GM18951 (cell line): ENCODE data around the gene ERAP2.
"Not testable (repeated sequence)": the region's sequence is repeated elsewhere in the genome, so short reads cannot be mapped to it uniquely, and the experiment has no call there.

Experiments
- POLR2A ChIP-seq: IDR thresholded peaks from 4 replicates; pipeline ENCODE4 v1.6.1; 2011; ENCODE audit warnings: mild to moderate bottlenecking; ENCODE audit not compliant: insufficient read length, insufficient read depth; ENCODE audit errors: extremely low read depth
- in situ Hi-C: fragments of 300-500 bp; cut with MboI; formaldehyde crosslinking; loops from one replicate; pipeline ENCODE4 v1.12.0; 2022; ENCODE audit warnings: low sequenced_read_pairs, mixed read lengths, inconsistent platforms; ENCODE audit not compliant: unreplicated experiment

ERAP2 gene

DNA sequence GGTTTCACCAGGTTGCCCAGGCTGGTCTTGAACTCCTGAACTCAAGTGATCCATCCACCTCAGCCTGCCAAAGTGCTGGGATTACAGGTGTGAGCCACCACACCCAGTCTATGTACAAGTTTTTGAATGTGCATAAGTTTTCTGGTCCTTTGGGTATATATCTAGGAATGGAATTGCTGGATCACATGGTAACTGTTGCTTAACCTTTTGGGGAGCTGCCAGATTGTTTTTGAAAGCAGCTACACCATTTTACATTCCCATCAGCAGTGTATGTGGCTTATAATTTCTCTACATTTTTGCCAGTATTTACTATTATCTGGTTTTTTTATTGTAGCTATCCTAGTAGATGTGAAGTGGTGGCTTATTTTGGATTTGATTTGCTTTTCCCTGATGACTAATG lies 50.7 kb downstream of the ERAP2 start:
- no peak for TF ChIP-seq POLR2A
- in situ Hi-C loops, result no loop called here

DNA sequence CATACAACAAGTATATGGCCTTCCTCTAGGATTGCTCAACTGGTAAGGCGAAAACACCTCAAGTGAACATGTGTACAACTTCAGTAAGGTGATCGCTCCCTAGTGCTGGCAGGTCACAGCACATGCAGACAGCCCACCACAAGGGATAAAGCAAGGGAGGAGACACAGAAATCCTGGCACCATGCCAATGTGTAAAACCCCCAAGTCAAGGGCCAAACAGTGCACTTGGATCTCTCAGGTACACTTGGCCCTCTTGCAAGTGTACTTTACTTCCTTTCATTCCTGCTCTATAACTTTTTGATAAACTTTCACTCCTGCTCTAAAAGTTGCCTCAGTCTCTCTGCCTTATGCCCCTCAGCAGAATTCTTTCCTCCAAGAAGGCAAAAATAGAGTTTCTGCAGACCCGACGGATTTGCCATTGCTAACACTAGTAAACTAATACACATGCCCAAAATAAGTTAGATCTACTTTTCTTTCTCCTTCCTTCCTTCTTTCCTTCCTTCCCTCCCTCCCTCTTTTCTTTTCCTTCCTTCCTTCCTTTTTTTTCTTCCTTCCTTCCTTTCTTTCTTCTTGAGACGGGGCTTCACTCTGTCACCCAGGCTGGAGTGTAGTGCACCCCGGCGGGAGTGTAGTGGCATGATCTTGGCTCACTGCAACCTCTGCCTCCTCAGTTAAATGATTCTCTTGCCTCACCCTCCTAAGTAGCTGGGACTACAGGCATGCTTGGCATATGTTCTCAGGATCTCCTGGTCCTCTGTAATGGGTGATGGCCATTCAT lies 52.8 kb downstream of the ERAP2 start:
- in situ Hi-C loops, result no loop called here
- no peak for TF ChIP-seq POLR2A

DNA sequence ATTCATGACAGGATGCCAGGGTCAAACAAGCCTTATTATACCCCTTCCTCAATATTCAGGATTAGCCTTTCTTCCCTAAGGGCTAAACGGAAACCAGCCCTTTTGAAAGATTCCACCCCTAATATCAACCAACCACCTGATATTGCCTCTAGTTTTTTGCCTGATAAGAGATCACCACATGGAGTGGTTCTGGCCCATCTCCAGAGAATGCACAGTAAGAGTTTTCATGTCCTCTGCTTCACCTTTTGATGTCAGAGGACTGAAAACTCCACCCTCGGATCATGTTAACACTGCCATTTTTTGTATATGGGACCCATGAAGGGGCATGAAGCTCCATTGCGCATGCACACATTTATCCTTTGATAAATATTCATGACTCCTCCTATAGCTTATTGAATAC lies 53.8 kb downstream of the ERAP2 start:
- in situ Hi-C loops, result no loop called here
- TF ChIP-seq POLR2A, result no peak

DNA sequence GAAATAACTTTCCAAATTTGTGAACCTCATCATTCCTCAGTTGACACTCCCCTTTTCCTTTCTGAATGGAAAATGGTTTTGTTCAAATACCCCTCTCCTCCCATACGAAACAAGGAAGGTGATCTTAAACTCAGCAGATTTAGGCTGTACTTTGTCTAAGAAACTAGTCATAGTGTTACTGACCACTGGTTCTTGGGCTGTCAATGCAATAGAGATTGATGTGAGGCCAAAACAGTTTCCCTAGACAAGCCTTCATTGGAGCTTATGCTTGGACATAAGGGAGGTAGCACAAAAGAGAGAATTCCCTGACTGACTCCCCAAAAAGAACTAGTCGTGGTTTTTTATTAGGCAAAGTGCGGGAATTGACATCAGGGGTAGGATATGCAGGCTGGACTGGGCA lies 54.3 kb downstream of the ERAP2 start:
- TF ChIP-seq POLR2A, result no peak
- in situ Hi-C loops, result no loop called here

DNA sequence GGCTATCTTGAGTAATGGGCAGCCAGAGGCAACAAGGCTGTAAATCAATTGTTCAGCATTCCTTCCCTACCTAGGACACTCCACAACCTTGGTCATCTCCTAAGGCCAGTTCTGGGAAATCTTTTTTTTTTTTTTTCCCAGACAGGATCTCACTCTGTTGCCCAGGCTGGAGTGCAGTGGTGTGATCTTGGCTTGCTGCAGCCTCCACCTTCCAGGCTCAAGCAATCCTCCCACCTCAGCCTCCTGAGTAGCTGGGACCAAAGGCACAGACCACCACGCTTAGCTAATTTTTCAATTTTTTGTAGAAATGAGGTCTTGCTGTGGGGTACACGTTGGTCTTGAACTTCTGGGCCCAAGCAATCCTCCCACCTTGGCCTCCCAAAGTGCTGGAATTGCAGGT lies 54.7 kb downstream of the ERAP2 start:
- in situ Hi-C loops, result not testable (repeated sequence)

DNA sequence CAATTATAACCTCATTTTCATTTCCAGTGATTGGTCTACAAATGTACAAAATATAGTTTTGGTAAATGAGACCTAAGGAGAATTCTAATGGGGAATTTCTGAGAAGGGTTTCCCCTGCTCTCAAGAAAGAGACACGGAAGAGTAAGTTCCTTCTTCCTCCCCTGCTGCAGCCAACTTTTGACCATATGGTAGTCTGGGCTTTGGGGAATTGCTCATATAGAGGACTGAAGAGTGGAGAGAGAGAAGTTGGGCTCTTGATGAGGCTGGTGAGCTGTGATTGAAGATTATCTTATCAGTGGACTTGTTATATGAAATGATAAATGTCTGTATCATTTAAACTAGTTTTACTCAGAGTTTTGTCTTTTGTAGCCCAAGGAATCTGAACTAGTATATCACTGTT lies 55.3 kb downstream of the ERAP2 start:
- no peak for TF ChIP-seq POLR2A
- in situ Hi-C loops, result no loop called here

DNA sequence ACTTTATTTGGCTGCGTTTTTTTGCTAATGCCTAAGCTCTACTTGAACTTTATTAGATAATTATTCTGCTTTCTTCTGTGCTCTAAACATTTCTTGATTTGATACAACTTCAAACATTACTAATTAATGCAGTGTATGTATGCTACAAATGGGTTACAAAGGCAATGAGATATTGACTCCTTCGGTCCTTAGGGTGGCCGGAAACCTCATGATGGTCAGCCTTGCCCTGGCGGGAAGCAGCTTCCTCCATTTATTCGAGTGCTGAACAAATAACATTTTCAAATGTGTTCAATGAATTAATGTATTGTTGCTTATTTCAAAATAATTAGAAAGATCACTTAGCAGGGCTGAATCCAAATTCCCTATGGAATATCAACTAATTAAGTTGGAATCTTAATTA lies 55.7 kb downstream of the ERAP2 start:
- no peak for TF ChIP-seq POLR2A
- in situ Hi-C loops, result no loop called here

DNA sequence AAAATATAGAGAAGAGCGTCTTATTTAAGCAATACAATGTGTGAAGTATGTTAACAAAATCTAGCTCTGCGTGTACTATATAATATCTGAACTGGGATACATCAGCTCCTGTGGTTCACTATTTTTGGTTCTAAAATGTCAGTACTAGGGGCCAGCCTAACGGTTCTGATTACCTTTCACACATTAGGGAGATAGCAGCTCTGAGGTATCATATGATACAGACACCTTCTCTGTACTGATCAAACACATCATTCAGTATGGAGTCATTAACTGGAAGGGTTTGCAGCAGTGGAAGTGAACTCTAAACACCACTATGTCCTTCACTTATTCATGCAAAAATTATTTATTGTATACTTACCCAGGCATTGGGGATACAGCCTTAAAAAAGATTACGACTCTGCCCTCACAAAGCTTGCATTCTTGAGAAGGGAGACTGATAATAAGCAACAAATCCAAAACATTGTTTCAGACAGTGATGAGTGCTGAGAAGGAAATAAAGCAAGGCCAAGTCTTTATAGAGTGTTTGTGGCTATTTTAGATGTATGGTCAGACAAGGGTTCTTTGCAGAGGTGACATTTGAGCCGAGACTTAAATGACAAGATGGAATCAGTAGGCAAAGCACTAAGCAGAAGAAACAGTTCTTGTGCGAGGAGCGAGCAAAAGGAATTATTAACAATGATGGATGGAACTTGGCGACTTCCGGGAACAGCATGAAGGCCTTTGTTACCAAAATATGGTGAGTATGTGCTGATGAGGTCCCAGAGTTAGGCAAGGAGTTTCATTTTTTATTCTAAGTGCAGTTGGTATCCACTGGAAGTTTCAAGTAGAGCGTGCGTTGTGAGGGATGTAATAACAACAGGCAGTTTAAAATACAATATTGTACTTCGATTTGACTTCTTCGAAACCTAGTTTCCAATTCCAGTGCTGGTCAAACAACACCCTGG lies 57.7 kb downstream of the ERAP2 start:
- in situ Hi-C loops, result no loop called here
- TF ChIP-seq POLR2A, result no peak

DNA sequence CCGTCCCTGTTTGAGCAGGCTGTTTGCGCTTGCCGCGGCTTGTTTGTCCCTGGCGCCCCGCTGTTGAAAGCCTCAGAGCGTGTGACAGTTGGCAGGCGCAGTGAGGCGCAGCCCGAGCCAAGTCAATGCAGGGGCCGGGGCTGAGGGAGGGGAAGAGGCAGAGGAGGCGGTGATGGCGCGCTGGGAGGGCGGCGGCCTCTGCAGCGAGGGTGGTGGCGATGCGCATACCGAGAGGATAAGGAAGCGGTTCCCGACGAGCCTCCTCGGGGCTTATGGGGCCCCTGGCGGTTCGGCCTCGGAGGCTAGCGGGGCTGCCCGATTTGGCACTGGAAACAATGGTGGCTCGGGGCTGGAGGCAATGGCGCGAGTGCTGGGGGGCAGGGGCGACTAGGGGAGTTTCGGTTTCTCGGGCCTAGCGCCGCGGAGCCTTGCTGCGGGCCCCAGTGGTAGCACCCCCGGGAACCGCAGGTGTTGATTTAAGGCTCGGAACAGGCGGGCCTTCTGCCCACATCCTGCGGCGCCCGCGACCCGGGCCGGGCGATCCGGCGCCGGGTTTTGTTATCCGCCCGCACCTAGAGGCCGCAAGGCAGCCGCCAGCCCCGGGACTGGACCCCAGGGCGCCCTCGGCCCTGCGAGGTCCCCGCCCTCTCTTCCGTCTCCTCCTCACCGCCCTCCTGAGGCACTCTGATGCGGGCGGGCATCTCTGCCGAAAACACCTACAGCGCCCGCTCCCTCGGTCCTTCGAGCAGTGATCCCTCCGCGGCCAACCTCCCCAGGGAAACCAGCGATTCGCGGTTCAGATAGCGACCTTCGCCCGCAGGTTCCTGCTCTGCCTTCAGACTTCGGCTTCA lies 58.6 kb downstream of the ERAP2 start:
- TF ChIP-seq POLR2A, result peak; percentile 82
- in situ Hi-C loops, result no loop called here

DNA sequence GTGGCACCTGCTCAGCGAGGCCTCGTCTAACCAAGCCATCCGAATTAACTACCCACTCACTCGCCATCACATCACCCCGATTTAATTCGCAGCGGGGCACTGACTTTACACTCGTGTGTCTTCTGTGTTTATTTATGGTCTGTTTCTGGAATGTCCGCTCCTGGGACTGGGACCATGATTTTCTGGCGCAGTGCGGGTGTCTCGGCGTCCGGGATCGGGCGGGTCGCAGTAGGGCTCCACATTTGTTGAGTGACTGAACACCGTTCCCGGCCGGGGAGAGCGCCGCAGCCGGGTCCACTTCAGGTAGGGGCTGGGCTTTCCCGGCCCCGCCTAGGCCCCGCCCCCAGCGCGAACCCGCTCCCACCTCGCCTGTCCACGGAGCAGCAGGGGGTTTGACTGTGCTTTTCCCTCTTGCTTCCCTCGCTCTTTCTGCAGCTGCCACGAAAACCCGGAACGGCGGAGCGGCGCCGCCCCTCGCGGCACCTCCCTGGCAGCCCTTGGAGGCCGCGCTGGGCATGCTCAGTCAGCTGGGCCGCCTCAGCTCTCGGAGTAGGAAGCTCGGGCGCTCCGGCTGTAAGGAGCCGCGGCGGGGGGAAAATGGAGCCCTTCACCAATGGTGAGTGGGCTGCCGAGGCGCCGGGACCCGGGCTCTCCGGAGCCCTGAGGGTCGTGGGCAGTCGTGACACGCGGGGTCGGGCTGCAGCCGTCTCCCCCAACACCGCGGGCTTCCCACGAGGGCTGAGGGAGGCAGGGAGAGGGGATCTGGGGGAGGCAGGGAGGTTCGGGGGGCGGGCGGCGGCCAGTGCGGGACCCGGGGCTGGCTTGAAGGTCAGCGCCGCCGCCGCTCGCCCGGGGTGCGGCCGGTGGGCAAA lies 59.5 kb downstream of the ERAP2 start, which contains the start of gene LNPEP:
Gene LNPEP, plus strand, starts transcription at position 522 of the 872 bp plus-strand sequence. Its CDS starts 76 bp downstream, at position 598.
- in situ Hi-C loops, result no loop called here
- peak; percentile 89 for TF ChIP-seq POLR2A

DNA sequence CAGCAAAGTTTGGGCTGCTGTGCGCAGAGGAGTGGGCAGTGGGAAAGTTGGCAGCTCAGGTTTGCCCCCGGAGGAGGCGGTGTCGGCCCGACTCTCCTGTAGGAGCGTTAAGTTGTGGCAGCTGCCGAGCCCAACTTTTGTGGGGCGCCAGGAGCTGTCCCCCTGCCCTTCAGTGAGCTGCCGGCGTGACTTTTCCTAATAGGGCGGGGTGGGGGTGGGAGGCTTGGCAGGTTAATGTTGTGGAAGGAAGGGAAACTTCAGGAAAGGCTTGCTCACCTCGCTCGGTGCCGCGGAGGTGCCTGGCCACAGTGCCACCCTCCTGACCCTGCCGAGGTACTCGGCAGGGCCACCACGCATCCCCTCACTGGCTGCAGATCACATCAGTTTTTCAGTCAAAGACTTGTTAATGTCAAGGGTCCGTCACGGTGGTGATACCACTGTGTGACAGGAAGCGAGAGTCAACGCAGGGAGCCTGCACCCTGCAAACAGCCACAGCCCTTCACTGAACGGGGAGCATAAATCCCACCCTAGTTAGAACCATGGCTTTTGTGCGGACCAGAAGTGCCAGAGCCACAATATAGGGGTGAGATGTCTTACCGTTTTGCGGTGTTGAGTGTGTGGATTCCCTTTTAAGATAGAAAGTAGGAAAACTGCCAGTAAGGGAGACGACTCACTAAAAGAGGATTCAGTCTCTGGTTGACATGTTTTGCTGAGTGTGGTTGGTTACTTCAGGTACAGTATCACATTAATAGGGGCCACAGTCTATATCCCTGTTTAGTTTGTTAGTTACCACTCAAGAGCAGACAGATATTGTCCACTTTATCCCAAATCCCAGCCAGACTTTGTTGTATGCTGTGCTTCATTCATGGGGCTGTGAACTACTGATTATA lies 60.4 kb downstream of the ERAP2 start:
- TF ChIP-seq POLR2A, result peak; percentile 50
- in situ Hi-C loops, result no loop called here
